Measurements from ENCODE around the gene TAPT1. TPM values are rescaled to one million over a fixed set of nuclear protein-coding genes. Genes with fewer than 3 reads are reported as not detected.

Gene TAPT1
- total RNA-seq, 1 donor from 2014 or later = 72.8 TPM

DNA sequence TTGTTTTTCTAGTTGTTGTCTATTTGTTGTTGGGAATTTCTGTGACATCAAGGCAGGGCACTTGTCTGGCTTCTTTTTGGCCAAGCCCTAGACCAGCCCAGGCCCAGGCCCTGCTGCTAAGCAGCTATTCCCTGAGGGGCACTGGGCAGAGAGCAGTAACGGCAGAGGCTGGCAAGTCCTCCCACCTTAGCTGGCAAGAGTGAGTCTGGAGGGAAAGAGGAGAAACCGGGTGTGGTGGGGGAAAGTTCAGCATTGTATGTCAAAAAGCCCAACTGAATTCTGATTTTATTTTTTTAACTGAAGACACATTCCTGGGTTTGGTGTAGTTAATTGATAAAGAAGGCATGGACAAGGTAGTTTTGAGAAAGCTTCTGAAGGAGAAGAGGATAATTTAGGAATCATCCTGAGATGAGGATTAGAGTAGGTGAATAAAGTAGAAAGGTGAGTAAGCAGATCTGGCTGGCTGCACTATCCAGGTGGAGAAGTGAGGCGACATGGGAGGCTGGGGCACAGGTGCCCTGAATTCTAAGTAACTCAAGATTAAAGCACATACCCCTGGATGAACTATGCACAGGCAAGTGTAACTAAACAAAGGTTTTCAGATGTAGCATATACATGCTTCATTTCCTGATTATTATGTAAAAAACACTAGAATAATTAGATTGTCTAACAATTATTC is 57.4 kb downstream of the TAPT1 start:
- ATAC-seq (no peak), DNase-seq (no peak)
- Histone ChIP-seq H3K4me1 (no peaks in the 10 kb centered on the region), H3K36me3 (peaks cover 100% of the 10 kb centered on the region), H3K27ac (no peak overlapping the region), H3K27me3 (ENCODE audit: low read depth) (no peaks in the 10 kb centered on the region), H3K4me3 (no peak overlapping the region), H3K9me3 (no peaks in the 10 kb centered on the region)
- TF ChIP-seq, protein P1, sequence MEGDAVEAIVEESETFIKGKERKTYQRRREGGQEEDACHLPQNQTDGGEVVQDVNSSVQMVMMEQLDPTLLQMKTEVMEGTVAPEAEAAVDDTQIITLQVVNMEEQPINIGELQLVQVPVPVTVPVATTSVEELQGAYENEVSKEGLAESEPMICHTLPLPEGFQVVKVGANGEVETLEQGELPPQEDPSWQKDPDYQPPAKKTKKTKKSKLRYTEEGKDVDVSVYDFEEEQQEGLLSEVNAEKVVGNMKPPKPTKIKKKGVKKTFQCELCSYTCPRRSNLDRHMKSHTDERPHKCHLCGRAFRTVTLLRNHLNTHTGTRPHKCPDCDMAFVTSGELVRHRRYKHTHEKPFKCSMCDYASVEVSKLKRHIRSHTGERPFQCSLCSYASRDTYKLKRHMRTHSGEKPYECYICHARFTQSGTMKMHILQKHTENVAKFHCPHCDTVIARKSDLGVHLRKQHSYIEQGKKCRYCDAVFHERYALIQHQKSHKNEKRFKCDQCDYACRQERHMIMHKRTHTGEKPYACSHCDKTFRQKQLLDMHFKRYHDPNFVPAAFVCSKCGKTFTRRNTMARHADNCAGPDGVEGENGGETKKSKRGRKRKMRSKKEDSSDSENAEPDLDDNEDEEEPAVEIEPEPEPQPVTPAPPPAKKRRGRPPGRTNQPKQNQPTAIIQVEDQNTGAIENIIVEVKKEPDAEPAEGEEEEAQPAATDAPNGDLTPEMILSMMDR (IDR thresholded peaks at IDR 0.05) = no peak
- intact Hi-C loops (cut with DNase I) = no loop called here

DNA sequence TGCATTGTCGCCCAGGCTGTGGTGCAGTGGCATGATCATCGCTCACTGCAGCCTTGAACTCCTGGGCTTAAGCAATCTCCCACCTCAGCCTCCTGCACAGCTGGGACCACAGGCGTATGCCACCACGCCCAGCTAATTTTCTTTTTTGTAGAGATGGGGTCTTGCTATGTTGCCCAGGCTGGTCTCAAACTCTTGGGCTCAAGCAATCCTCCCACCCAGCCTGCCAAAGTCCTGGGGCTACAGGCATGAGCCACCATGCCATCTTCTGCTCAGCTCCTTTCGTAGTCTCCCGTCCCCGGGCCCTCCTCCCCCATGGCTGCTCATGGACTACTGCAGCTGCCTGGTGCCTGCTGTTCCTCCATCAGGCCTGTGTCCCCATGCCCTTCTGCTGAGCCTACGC is 58.1 kb downstream of the TAPT1 start:
- Histone ChIP-seq H3K4me1 (no peaks in the 10 kb centered on the region), H3K36me3 (peaks cover 100% of the 10 kb centered on the region), H3K9me3 (no peaks in the 10 kb centered on the region), H3K27me3 (ENCODE audit: low read depth) (no peaks in the 10 kb centered on the region), H3K4me3 (no peak overlapping the region), H3K27ac (no peak overlapping the region)
- TF ChIP-seq, protein P1 (IDR thresholded peaks at IDR 0.05) = no peak
- intact Hi-C loops (cut with DNase I) = no loop called here
- ATAC-seq (peak in 1 of 2 donors; percentile 6), DNase-seq (no peak)

DNA sequence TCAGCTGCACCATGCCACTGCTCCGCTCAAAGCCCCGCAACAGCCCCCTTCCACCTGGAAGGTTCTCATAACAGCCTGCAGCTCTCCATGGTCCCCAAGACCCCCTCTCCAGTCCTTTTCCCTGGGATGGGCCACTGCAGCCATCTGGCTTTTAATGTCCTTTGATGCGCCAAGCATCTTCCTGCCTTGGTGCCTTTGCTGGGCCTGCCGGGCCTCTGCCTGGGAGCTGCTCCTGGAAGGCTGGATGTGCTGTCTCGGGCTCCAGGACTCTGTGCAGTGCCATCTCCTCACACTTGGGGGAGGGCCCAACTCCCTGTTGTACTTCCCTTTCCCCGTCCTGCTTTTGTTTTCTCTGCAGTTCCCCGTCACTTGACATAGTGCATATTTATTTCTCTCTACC is 60.3 kb downstream of the TAPT1 start:
- peaks cover 90% of the 10 kb centered on the region for H3K36me3 ChIP-seq

DNA sequence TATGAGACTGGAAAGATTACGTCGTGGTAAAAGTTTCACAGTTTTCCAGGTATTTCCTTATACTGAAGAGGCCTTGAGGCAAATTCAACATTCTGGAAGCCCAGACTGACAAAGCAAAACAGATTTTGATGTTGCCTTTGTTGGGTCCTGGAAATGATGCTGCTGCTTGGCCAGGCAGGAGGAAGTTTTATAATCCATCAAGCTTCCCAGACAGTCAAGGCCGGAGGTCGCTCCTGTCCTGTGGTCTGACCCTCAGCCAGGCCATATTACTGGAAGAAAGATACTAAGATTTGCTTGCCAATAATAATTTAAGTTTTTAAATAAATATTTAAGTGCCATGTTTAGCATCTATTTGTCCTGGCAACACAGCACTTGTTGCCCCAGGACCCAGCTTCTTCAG is 63.4 kb downstream of the TAPT1 start:
- no peak for DNase-seq
- no peak for ATAC-seq
- Histone ChIP-seq H3K4me3 (no peak overlapping the region), H3K9me3 (no peaks in the 10 kb centered on the region), H3K36me3 (peaks cover 60% of the 10 kb centered on the region), H3K4me1 (no peaks in the 10 kb centered on the region), H3K27ac (no peak overlapping the region), H3K27me3 (ENCODE audit: low read depth) (no peaks in the 10 kb centered on the region)
- TF ChIP-seq, protein P1 (IDR thresholded peaks at IDR 0.05) = no peak
- intact Hi-C loops (cut with DNase I) = no loop called here

More for the DNA sequence above, 60.3 kb downstream of the TAPT1 start:
- intact Hi-C loops (cut with DNase I) = no loop called here
- Histone ChIP-seq H3K9me3 (no peaks in the 10 kb centered on the region), H3K27me3 (ENCODE audit: low read depth) (no peaks in the 10 kb centered on the region), H3K27ac (no peak overlapping the region), H3K4me3 (no peak overlapping the region), H3K4me1 (no peaks in the 10 kb centered on the region)
- DNase-seq (no peak), ATAC-seq (no peak)
- TF ChIP-seq, protein P1 (IDR thresholded peaks at IDR 0.05) = no peak

DNA sequence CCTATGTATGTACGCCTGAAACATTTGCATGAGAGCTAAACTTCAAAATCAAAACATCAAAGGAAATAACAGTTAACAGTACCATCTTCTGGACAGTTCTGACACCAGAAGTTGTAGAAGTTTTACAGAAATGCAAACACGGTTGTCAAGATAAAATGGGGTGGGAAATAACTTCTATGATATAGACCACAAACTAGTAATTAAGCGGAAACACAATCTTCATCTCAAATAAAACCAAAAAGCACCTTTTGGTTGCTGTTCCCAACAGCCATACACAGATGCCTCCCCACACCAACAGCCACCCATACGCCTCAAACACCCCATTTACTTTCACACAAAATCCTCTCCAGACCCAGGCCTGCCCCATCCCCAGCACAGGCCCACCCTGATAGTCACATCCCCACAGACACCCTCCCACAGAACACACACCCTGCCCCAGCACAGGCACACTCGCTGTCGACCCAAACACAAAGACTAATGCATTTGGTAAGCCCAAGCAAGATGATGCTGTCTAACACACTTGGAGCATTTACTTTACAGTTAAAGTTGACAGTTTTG is 64.3 kb downstream of the TAPT1 start:
- H3K36me3 ChIP-seq = peaks cover 50% of the 10 kb centered on the region
- no peaks in the 10 kb centered on the region for H3K27me3 ChIP-seq (ENCODE audit: low read depth)
- no peak overlapping the region for H3K27ac ChIP-seq
- TF ChIP-seq, protein P1 (IDR thresholded peaks at IDR 0.05) = no peak
- DNase-seq (no peak), ATAC-seq (no peak)
- intact Hi-C loops (cut with DNase I) = no loop called here
- H3K4me3 ChIP-seq = no peak overlapping the region
- no peaks in the 10 kb centered on the region for H3K9me3 ChIP-seq
- H3K4me1 ChIP-seq = no peaks in the 10 kb centered on the region

Measured in lower lobe of right lung (tissue), 2 donors.